ENCODE data around the gene GRIP2.

GRIP2 gene

DNA sequence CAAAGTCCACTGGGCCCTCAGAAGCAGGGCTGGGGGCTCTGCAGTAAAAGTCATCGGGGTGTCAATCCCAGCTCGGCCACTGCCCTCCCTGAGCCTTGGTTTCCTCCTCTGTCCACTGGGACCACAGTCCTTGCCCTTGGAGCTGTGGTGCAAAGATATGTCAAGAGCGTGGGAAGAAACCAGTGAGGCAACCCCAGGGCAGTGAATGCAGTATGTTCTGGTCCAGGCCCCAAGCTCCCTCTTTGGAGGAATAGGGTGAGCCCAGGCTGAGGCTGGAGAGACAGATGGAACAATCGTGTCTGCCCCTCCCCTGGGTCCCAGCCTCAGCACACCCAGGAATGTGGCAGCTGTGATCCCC, 779 bp downstream of the GRIP2 start:
- no peak for DNase-seq (ENCODE audit: low read depth in 2 of 2)

DNA sequence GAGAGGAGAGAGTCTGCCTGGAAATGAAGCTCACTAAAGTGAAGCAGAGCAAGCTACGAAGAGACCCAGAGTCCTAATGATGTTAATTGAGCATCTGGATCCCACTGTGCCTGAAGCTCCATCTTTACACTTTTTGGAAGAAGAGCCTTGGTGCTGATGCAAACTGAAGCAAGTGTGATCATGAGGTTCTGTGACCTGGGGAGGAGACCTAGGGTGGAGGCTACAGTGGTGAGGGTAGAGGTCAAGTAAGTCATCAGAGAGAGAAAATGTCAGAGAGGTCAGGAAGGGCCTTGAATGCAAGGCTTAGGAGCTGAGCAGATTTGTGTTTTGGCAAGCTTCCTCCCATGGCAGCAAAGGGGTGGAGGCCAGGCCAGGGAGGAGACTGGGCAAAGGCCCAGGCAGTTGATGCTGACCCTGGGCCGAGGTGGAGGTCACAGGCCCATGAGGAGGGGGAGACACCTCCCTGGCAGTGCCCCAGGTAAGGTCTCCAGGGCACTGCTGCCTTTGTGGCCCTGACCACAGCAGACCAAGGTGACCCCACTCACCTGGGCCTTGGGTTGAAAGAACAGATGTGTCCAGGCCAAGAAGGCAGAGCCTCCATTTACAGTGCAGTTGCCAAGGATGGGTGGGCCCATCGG, 1.6 kb downstream of the GRIP2 start:
- no peak for DNase-seq (ENCODE audit: low read depth in 2 of 2)

DNA sequence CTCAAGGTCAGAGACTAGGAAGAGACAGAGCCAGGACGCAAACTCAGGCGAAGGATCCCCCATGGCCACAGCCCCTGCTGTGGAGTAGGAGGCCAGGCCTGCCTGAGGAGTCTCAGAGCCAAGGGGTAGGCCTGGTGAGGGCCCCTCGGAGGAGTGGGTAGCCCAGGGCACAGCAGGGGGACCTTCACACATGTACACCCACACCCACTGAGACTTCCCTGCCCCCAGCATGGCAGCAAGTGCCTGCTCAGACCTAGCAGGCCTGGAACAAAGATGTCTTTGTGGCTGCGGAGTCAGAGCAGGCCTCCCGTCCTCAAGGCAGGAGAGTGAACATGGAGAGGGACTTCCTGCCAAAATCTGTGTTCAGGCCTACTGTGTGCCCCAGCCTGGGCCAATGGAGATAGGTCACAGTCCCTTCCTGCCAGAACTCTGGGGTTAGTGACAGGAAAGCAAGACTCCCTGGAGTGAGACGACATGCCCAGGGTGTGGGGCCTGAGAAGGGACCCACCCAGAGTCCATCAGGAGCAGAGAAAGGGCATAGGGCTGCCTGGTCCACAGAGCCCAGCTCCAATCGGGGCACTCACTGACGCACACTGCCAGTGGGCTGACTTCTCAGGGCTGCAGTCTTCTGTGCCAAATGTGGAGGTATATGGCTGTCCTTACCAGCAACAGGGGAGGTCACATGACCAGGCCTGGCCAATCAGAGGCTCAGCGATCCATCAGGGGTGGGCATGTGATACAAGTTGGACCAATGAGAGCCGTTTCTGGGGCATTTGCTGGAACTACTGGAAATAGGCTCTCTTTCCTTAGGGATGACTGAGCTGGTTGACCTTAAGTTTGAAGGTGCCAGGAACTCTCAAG, 2.3 kb downstream of the GRIP2 start:
- peak in 1 of 2 donors; percentile 6 for DNase-seq (ENCODE audit: low read depth in 2 of 2)

DNA sequence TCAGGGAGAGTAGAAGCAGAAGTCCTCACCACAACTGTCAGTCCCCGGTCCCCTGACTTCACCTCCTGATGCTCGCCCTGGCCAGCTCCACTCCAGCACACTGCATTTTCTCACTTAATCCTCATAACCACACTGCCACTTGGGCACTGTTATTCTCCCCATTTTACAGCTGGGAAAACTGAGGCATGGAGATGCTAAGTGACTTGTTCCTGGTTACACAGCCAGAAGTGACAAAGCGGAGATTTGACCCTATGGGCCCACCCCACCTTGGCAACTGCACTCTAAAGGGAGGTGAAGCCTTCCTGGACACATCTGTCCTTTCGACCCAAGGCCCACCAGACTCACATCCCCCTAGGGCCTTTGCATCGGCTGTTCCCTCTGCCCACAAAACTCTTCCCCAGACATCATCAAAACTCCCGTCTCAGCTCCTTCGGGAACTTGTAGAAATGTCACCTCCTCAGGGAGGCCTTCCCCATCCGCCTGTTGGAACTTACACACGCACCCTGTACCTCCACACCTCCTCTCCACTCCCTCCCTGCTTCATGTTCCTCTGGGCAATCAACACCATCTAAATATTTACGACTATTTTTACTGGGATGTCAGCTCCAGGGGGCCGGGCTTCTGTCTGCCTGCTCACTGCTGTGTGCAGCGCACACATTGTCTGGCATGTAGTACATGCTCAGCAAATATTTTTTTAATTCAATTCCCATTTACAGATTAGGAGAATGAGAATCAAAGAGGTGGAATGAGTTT, 3.1 kb downstream of the GRIP2 start:
- no peak for DNase-seq (ENCODE audit: low read depth in 2 of 2)

DNA sequence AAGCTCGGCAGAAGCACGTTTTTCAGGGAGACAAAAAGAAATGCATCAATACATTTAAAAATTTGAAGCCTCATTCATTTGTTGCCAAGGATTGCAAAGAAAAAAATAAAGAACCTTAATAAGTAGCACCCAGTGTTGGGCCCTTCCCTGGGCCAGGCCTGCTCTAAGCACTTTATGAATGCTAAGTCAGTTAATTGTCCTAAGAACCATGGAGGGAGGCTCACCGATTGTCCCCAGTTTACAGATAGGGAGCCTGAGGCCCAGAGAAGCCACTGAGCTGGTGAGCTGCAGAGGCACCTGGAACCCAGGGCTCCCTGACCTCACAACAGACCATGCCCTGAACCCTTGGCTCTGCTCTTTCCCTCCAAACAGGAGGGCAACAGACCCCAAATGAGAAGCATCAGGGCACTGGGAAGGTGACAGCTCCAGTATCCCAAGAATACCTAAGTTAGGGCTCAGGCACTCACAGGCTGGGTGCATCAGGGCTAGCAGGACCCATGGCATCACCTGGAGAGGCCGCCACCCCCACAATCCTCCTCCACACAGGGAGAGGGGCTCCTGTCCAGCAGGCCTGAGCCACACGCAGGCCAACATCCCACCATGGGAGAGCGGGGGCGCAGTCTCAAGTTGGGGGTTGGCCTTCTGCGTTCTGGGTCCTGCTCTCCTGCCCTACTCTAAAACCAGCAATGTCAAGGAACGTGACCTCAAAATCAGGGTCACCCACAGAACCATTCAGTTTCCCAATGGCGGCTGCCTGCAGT, 3.9 kb downstream of the GRIP2 start:
- no peak for DNase-seq (ENCODE audit: low read depth in 2 of 2)

DNA sequence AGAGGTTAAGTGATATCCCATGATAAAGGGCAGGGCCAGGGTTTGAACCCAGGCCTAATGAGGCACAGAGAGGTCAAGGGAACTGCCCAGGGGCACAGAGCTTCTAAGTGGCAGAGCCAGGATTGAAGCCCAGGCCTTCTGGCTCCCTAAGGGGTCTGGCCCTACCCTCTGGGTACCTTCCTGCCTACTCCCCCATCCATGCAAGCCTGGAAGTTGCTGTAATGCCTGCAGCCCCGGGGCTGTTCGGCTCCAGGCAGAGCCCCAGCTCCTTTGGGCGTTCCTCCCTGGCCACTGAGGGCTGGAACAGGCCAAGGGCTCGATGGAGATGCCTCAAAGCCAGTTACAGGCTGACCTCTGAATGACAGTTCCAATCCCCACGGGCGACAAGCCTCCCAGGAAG, 4.5 kb downstream of the GRIP2 start:
- no peak for DNase-seq (ENCODE audit: low read depth in 2 of 2)

DNA sequence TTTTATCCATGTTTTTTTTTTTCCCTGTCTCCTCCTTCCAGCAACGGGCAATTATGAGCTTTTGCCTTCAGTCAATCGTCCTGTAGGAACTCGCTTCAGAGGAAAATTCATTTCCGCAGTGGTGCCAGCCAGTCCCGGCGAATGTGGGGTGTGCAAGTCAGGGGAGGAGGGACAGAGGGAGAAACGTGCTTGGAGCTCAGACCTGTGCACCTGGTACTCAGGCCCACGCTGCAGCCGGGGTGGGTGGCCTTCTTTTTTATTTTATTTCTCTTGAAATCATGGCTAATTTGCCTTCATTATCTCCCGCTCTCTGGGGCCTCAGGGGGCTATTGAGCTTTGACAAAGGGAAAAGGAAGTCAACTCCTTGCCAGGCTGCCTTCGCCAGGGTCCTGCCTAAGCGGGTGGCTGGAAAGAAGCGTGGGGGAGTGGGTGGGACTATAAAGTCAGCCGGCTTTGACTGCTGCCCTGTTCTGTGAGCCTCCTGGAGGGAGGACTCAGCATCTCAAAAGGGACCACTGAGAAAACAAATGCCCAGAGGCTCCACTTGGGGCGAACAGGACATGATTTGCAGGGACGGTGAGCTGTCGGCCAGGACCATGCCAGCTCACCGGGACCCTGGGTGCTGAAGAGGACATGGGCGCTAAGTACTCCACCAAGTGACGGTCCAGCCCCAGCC, 5.5 kb downstream of the GRIP2 start:
- no peak for DNase-seq (ENCODE audit: low read depth in 2 of 2)

DNA sequence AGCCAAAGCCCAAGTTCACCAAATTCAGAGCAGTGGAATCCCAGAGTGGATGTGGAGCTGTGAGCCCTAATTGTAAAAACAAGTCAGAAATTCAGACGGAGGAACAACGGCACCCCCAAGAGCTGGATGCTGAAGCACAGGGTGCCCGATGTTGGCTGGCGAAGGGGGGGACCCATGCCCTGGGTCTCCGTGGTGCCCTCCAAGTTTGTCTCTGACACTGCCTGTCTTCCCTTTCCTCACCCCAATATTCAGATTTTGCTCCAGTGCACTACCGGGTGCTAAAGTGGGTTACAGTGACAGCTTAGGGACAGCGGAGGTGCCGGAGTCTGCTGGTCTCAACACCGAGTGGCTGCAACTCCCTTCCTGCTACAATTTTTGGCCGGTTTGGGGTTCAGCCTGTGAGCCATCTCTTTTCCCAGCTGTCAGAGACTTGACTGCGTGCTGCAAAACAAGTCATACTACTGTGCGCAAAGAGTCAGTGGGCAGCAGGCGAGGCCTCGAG, 6.6 kb downstream of the GRIP2 start:
- no peak for DNase-seq (ENCODE audit: low read depth in 2 of 2)

DNA sequence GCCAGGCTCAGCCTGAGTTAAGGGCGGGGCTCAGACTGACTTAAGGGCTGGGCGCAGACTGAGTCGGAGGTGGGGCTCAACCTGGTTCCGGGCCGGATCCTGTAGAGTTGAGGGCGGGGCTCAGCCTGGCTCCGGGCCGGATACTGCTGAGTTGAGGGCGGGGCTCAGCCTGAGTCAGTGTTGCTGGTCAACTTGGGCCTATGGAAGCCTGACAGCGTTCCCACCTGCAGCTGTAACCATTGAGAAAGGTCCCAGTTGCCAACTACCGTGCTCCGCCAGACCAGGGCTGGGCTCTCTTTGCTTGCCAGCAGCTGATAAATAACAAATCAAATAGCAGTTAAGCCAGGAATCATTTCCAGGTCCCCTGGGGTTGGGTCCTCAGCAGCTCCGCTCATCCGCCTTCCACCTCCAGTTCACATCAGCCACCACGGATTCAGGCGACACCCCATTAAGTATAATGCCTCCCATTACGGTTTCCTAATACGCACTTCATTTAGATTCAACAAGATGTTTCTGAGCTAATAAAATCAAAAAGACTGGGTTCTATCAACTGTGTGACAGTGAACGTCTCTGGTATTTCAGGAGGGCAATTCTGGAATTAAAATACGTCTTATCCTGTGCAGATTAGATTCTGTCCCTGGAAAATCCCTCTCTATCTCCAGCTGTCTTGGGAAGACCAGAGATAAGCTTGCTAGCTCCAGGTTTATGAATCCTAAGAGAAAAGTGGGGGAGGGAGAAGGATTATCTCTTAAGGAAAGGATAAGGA, 7.3 kb downstream of the GRIP2 start:
- DNase-seq (ENCODE audit: low read depth in 2 of 2): no peak

DNA sequence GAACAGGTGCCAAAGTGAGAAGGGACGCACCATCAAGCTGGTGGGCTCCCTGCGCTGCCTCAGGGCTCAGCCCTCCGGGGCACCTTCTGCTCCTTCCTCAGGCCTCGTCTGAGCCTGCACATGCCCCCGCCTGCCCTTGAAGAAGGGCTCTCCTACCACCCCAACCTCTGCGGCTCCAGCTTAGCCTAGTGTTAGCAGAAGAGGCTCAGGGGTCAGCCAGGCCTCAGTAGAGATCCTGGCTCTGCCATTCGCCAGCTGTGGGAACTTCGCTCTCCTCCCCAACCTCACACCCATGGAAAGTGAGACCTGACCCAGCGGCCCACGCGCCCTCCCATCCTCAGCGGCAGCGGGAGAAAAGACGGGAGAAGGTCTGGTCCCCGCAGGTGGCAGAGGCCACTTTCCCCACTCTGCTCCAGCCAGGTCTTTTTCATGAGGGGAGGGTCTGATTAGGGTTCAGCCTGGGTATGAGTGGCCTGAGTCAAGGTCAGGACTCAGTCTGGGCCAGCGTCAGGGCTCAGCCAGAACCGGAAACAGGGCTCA, 8.2 kb downstream of the GRIP2 start:
- DNase-seq (ENCODE audit: low read depth in 2 of 2): no peak

DNA sequence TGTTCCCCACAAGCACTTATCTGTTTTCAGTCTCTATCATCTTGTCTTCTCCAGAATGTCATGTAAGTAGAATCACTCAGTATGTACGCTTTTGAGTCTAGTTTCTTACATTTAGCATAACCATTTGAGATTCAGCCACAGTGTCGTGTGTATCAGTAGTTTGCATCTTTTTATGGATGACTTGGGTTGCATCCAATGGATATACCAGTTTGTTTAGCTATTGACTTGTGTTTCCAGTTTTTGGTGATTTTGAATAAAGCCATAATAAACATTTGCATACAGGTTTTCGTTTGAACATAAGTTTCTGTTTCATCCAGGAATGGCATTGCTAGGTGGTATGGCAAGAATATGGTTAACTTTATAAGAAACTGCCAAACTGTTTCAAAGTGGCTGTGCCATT, 12.1 kb downstream of the GRIP2 start:
- no peak for DNase-seq (ENCODE audit: low read depth in 2 of 2)

DNA sequence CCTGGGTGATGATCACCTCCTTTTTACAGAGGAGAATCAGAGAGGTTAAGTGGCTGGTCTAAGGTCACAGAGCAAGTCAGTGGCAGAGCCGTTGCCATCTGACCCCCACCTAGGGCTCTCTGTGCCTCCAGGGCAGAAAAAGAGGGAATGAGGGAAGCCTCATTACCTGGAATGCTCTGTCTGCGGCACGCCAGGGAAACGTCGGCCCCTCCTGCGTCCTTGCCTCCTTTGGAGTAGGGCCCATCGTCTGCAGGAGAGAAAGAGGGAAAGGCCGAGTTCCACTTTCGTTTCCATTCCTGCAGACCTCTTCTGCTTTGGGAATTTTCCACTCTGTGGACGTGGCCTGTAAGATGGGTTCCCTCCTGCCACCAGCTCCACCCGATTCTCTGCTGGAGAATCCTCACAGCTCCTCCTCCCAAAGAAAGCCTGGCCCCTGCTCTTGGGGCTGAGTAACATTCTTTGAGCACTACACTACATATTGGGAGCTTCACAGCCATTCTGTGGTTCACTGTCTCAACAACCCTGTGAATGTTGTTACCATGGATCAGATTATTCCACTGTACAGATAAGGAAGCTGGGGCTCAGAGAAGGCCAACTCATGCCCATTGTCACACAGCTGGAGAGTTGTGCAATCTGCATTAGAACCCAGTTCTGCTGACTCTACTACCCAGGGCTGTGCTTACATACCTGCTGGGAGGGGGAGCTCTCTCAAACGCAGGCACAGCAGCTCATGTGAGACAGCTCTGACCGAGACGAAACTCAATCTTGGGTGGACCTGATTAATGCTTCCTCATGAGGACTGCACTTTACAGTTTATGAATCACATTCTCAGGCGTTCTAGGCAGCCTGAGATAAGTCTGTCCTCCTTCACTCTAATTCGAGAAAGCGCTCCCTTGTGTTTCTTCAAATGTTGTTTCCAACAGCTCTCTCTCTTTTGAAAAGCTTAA, 14.2 kb downstream of the GRIP2 start:
- DNase-seq (ENCODE audit: low read depth in 2 of 2): no peak

DNA sequence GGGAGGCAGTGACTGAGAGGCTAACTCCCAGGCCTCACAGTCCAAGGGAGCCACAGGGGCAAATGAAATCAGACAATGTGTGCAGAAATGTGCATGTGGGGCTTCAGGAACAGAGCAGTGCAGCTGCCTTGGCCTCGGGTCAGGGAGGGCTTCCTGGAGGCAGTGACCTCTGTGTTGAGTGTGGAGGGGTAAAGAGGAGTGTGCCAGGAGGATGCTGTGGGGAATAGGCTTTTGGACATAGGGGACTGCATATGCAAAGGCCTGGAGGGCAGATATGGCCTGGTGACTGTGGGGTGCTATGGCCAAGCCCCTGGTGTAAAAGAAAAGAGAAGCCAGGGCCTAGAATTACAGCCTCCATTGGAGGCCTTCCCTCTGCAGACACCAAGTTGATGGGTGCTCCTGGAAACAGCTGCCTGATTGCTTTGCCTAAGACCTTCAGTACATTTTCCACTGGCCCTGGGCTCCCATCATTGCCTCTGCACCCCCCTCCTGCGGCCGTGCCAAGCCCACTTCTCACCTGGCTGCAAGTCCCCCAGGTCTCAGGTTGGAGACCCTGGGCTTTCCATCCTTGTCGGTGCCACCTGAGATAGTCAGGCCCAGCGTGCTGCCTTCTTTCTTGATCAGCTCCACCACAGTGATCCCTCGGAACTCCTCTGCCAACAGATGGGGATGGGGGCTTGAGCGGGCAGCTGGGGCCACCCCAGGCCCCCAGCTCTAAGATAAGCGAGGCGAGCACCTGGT, 15.1 kb downstream of the GRIP2 start:
- no peak for DNase-seq (ENCODE audit: low read depth in 2 of 2)

DNA sequence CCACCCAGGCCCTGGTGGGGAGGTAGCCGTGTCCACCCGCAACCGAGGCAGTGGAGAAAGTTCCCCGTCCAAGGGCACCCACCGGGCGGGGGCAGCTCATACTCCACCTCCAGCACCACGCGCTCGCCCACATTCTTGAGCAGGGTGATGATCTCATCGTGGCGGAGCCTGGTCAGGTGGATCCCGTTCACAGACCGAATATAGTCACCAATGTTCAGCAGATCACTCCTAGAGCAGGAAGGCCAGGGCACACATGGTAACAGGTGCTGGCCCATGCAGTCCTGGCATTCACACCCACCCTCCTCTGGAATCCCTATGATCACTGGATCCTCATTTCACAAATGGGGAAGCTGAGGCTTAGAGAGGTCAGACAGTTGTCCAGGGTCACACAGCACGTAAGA, 15.8 kb downstream of the GRIP2 start:
- no peak for DNase-seq (ENCODE audit: low read depth in 2 of 2)

DNA sequence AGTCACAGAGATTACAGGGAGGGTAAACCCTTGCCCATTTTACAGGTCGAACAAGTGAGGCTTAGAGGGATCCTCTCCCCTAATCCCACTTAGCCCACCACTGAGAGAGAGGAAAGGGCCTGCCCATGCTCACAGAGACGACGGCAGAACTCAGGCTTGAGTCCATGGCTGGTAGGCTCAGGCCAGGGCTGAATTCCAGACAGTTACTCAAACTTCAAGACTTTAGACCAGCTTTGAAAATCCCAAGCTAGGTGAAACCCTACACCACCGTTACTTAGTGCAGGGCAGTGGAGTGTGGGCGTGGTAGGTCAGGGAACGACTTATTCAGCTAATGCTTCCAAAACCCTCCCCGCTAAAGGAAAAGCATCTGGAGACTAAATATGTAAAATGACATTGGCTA, 16.4 kb downstream of the GRIP2 start:
- DNase-seq (ENCODE audit: low read depth in 2 of 2): no peak

DNA sequence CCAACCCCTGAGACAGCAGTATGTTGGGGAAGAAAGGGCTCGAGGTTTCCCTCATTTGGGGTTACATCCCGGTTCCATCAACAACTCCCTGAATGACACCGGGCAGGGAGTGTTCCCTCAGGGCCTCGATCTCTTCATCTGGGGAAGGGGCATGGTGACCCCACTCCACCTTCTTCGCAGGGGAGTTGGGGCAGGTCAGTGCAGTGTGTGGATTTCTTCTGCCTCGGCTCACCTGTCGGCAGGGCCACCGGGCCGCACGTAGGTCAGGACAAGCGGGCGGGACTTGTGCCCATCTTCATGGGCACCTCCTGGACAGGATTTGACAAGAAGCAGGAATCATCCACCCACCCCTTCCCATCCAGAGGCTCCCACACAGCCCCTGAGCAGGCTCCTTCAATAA, 17.4 kb downstream of the GRIP2 start:
- no peak for DNase-seq (ENCODE audit: low read depth in 2 of 2)

DNA sequence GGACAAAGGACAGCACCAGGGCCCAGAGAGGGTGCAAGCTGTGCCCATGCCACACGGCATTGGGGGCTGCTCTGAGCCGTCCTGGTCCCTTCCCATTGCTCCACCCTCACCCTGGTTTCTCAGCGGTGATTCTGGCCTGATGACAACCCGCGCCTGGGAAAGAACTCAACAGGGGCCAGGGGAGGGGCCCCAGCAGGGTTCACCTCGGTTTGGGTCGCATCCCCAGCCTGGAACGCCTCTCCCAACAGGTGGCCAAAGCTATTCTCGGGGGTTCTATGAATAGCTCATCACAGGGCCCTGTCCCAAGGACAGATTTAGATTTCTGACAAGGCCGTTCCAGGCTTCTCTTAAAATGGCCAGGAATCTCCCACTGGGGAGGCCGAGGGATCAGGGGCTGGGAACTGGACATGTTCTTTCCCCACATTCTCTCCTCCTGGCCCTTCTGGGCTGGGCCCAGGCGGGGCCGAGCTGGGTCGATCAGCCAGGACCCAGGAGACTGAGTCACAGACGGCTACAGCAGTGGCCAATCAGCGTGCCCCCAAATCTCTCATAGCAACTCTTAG, 17.9 kb downstream of the GRIP2 start:
- no peak for DNase-seq (ENCODE audit: low read depth in 2 of 2)

DNA sequence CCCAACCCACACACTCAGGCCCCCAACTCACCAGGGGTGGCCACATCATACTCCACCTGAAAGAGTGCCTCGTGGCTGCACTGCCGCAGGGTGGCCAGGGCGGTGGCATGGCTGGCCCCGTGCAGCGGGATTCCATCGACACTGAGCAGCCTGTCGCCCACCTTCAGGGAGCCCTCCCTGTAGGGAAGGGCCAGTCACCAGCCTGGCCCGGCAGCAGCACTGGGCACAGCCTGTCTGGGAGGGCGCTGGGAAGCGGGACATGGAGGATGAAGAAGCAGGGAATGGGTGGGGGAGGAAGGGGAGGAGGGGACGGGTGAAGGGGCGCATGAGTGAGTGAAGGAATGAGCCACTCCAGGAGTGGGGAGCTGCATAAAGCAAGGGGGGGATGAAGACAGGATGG, 18.5 kb downstream of the GRIP2 start:
- no peak for DNase-seq (ENCODE audit: low read depth in 2 of 2)
